Bone marrow (tissue), 2 donors: ENCODE data around the gene ADIG.
A peak's percentile ranks its signal among the peaks of the same experiment; 100 is the strongest.

Experiments
- DNase-seq, 2 donors: peaks; one replicate each; lab custom pipeline; 2025; lab: John Stamatoyannopoulos, UW

Gene ADIG

DNA sequence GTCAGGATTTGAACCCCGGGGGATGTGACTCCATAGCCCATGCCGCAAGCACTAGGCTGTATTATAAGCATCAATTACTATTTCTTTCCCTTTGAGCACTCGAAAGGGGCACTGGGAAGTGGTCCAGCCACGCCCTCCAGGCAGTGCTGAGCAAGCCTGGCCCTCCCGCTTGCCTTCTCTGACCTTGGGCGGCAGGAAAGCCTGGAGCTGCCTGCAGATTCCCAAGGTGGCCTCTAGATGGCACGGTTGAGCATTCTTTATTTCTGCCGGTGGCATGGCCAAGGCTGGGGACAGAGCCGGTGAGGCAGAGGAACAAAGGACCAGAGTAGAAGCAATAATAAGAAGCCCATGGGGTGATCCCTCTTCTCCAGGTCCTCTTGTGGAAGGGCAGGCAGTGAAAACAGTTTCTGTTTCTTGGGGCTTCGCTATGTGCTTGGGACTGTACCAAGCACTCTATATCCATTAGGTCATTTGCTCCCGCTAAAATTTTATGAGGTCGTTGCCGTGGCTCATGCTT lies 52.6 kb downstream of the ADIG start:
- DNase-seq: peak; percentile 6 to 20

GRCh38 chr20:38635721-38636288 lies 54.8 kb downstream of the ADIG start:
- DNase-seq: no peak
